HG03521 (cell line): ENCODE results near the gene GFPT2.

Source experiments
- ATAC-seq: cut with Tn5 transposase; IDR thresholded peaks from one replicate; pipeline ENCODE4 v1.9.1; 2021; ENCODE audit warnings: mild to moderate bottlenecking, moderate library complexity; ENCODE audit not compliant: unreplicated experiment

Gene GFPT2

GRCh38 chr5:180352116-180353047 is 754 bp downstream of the GFPT2 start:
- peak; percentile 7 for ATAC-seq

- ATAC-seq: no peak
Measured at GRCh38 chr5:180350711-180351465, 2.2 kb downstream of the GFPT2 start.

GRCh38 chr5:180350296-180350695 is 2.8 kb downstream of the GFPT2 start:
- no peak for ATAC-seq

GRCh38 chr5:180349391-180349790 is 3.7 kb downstream of the GFPT2 start:
- no peak for ATAC-seq

- no peak for ATAC-seq
Measured at GRCh38 chr5:180348336-180348735, 4.8 kb downstream of the GFPT2 start.

DNA sequence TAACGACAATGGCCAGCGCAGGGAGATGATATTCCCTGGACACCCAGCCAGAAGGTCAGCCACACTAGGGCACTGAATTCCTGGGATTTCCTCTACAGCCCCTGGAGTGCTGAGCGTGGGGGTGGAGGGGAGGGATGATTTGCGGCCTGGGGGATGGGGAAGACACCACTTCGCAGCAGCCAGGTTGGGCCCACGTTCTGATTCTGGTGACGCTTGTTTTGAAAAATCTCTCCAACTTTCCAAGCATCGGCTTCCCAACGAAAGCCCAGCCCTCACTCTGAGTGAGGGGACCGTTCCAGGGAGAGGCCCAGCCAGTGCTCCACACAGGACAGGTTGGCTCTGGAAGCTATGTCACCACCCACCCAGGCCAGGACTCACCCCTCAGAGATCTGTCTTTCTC is 5.4 kb downstream of the GFPT2 start:
- no peak for ATAC-seq

GRCh38 chr5:180346358-180346757 is 6.8 kb downstream of the GFPT2 start:
- no peak for ATAC-seq

- no peak for ATAC-seq
Measured at GRCh38 chr5:180345781-180346180, 7.4 kb downstream of the GFPT2 start.

DNA sequence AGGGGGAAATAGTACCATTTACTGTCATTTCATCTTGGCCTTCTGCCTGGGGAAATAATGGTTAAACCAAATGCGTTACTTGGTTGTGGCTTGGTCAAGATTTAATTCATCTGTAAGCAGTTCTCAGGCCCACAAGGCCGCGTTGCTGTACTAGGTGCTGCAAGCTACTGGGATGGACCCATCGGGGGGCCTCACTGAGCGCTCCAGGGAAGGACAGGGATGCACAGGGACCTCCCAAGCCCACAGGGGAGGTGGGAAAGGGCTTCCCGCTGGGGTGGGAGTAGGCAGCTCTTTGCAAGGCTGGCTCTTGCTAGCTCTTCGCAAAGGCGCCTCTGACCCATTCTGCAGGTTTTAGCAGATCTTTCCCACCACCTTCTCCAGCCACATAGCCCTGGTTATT is 8.0 kb downstream of the GFPT2 start:
- no peak for ATAC-seq

DNA sequence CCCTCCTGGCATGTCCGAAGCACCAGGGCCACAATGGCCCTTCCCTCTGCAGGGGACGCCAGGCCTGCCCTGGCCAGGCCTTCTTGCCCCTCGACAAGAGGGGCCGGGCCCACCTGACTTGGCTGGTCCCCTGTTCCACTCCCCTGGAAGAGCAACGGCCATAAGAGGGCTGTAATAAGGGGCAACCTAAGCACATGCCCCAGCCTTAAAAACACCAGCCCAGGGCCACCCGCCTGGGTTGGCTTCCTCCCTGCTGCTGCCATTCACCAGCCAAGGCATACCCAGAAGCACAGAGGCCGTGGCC is 8.5 kb downstream of the GFPT2 start:
- no peak for ATAC-seq

GRCh38 chr5:180343831-180344695 is 9.1 kb downstream of the GFPT2 start:
- no peak for ATAC-seq

DNA sequence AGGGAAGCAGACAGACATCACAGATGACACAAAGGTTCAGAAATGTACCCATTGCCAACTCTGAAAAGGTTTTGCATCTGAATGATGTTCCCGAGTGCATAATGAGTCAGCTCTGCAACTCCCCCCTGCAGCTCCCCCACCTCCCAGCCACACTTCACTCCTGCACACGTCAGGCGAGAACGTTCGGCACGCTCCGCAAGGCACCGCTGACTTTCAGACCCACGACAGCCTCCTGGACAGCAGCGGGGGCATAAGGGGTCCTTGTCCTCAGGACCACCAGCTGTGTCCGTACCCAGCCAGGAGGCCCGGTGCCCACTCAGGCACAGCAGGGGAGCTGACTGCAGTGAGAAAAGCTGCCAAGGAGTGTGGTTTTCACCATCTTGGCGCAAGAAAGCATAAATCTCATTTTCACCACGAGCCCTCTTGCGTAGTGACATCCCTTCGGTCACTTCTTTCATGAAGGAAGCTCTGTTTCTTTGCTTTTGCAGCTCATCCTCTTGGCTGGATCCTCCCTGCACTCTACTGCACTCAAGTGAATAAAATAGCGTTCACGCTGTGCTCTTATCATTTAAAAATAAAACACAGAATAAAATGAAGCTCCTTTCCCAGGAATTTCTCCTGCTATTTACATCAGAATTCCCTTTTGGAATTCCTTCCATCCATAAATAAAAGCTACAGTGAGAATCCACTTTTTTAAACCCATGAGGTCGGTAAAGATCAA is 9.9 kb downstream of the GFPT2 start:
- ATAC-seq: no peak

GRCh38 chr5:180341595-180341994 is 11.5 kb downstream of the GFPT2 start:
- no peak for ATAC-seq

DNA sequence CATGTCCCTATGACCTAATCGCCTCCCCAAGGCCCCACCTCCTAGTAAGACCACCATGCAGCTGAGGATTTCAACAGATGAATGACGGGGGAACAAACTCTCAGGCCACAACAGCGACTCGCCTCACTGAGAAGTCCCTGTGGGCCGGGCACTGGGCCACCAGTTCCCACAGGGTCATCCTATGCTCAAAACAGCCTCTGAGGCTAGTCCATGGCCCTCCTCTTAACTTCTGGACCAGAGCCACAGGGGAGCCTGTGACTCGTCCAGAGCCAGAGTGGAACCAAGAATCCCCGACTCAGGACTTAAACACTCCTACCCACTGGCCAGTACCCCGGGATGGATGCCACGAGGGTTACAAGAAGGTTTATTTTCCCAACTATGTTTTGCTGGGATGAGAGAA is 12.3 kb downstream of the GFPT2 start:
- ATAC-seq: no peak

DNA sequence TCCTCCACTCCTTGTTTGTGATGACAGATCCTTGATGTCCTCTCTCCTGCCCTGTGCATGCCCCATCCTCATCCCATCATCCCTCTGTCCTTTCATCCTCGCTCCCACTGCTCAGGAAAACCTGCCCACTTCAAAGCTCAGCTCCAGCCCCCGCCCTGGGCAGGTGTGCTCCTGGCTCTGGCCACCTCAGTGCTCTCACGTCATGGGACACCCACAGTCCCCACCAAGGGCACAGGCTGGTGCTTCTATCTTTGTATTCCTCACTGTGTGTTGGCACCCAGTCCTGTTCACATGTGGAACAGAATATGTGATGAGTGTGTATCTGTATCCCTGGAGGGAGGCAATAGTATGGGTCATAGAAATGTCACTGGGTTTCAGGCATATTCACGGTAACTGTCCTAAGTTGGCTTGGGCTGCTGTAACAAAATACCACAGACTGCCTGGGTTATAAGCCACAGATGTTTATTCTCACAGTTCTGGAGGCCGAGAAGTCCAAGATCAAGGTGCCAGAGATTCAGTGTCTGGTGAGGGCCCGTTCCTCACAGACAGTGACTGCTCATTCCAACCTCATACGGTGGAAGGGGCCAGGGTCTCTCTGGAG is 13.5 kb downstream of the GFPT2 start:
- ATAC-seq: no peak

DNA sequence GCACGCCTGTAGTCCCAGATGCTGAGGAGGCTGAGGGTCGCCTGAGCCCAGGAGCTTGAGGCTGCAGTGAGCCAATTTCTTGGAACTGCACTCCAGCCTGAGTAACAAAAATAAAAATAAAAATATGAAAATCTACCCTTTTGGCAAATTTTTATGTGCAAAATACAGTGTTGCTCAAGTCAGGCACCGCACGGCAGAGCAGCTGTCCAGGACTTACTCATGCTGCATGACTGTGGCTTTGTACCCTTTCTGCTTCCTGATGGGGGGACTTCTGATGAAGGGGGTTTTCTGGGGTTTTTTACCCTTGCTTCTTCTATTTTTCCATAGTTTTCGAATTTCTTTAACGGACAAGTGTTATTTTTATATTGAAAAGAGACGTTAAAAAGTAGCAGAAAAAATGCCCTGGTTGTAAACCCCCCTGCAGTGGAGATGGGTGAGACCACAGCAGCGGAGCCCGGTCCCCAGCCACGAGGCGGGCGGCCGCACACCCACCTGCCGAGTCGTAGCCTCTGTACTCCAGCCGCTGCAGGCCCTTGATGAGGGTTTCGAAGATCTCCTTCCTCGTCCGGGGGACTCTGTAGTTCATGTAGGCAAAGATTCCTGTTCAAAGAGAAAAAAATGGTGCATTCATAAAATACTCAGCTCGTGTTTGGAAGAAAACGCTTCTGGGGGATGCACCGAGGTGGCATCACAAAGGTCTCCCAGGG is 15.0 kb downstream of the GFPT2 start:
- no peak for ATAC-seq

DNA sequence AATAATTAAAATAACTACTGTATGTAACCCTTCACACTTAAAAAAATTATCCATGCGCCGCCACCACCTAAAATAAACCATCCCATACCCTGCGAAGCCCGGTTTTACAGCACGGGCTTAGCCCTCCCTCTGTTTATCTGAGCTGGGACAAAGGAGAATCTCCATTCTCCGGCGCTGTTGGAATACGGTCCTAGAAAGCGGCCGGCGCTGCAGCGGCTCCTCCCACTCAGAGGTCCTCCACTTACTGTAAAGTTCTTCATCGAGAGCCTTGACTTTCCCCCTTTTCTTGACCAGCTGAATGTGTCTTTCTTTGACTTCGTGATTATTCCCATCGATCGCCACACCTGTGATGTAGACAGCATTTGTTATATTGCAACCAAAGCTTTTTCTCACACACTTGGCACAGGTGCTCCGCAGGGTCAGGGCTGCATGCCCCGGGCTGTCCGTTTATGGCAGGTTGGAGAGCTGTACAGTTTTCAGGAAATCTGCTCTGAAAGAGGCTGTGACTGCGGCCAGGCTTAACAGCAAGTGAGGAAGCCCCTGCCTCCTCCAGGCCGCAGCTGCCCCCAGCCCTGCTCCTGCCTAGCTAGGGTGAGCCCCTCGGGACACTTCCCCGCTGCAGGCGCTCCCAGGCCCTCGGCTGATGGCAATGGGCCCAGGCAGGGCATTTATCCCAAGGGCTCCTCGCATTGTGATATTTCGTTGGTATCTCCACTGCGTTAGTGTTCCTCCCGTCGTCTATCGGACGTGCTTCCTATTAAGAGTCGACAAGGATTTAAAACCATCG is 16.7 kb downstream of the GFPT2 start:
- ATAC-seq: no peak

DNA sequence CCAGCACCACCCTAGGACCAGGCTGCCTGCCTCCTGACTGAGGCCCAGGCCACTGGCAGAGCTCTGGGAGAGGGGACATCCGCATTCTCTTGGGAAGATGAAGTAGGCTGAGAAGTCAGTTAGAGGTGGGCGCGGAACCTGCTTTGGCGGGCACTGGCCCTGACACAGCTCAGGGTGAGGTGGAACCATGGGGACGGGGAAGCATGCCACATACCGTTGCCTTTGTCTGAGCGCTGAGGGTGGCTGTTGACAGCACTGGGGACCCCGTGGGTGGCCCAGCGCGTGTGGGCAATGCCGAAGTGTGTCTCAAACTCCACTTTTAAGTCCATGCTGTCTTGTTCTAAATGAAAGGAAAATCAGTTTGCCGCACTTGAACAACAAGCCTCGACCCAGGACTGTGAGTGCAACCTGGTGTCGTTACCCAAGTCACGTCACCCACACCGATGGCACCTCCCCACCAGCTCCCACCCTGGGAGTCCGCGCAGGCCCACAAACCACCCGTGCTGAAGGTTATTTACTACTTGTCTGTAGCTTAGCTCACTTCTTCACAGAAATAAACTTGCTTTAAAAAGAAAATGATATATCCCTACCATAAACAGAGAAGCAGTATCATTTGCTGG is 17.4 kb downstream of the GFPT2 start:
- no peak for ATAC-seq
